Activated T-helper 17 cell treated with anti-CD3 and anti-CD28 coated beads, Interleukin-2, amount 50 U/mL, for 72 hours (primary cell): Measurements from ENCODE around the gene TECPR1. TPM values are rescaled to one million over a fixed set of nuclear protein-coding genes. Genes with fewer than 3 reads are reported as not detected.

Experiments
- ATAC-seq: fragments of 150-1000 bp; cut with Tn5 transposase; replicated peaks from 2 replicates; pipeline ENCODE4 v1.10.0; 2021; ENCODE audit warnings: mild to moderate bottlenecking, moderate library complexity
- H3K27ac Mint-ChIP-seq: one replicate; pipeline ENCODE4 v1.8.0; 2022; ENCODE audit warnings: mixed read lengths
- H3K27me3 Mint-ChIP-seq: one replicate; pipeline ENCODE4 v1.8.0; 2022; ENCODE audit warnings: mixed read lengths
- H3K36me3 Mint-ChIP-seq: one replicate; pipeline ENCODE4 v1.8.0; 2022; ENCODE audit warnings: low read depth, mild to moderate bottlenecking, mixed read lengths
- H3K4me1 Mint-ChIP-seq: one replicate; pipeline ENCODE4 v1.8.0; 2022; ENCODE audit warnings: mixed read lengths
- H3K4me3 Mint-ChIP-seq: one replicate; pipeline ENCODE4 v1.8.0; 2022; ENCODE audit warnings: mild to moderate bottlenecking, mixed read lengths
- H3K9me3 Mint-ChIP-seq: one replicate; pipeline ENCODE4 v1.8.0; 2022; ENCODE audit warnings: mixed read lengths
- total RNA-seq, 2 donors: library from RNA; stranded (reverse); gene quantifications; one replicate each; pipeline ENCODE4 v1.2.3, GENCODE V29; 2022

TECPR1 gene
- total RNA-seq, 2 donors from 2014 or later = 29.0 to 37.1 TPM

DNA sequence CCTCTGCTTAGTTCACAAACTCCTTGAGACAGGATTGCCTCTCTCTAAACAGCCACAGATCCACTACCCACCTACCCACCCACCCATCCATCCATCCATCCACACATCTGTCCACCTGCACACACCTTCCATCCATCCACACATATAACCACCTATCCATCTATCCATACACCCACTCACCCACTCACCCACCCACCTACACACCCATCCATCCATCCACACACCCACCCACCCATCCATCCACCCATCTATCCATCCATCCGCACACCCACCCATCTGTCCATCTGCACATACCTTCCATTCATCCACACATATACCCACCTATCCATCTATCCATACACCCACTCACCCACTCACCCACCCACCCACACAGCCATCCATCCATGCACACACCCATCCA, 9.7 kb downstream of the TECPR1 start:
- Mint-ChIP-seq H3K27ac (no peak overlapping the region), H3K4me3 (no peak overlapping the region), H3K27me3 (no peaks in the 10 kb centered on the region), H3K9me3 (no peaks in the 10 kb centered on the region), H3K36me3 (peaks cover 52% of the 10 kb centered on the region), H3K4me1 (no peaks in the 10 kb centered on the region)
- ATAC-seq = no peak

DNA sequence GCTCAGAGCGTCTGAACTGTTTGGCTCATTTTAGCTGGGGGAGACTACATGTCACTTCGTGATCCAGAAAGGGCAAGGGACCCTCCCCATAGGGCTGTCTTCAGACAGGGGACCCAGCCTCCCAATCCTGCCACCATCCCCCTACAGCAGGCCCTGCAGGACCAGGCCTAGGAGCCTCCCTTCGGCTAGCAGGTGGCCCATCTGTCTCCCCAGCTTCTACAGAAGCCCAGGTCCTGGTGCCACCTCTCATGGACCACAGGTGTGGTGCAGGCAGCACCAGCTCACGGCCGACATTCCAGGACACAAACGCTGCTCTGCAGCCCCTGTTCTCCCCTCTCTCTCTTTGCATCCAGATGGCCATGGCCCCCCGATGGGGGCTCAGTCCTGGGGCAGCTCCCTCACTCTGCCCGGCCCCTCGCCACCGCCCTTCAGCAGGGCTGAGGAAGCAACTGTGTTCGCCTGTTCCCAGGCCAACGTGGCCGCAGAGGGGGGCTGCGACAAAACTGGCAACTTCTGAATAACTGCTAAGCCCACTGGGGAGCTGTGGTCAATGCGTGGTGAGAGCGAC, 10.3 kb downstream of the TECPR1 start:
- H3K36me3 Mint-ChIP-seq = peaks cover 53% of the 10 kb centered on the region
- no peak for ATAC-seq
- H3K4me1 Mint-ChIP-seq = no peaks in the 10 kb centered on the region

DNA sequence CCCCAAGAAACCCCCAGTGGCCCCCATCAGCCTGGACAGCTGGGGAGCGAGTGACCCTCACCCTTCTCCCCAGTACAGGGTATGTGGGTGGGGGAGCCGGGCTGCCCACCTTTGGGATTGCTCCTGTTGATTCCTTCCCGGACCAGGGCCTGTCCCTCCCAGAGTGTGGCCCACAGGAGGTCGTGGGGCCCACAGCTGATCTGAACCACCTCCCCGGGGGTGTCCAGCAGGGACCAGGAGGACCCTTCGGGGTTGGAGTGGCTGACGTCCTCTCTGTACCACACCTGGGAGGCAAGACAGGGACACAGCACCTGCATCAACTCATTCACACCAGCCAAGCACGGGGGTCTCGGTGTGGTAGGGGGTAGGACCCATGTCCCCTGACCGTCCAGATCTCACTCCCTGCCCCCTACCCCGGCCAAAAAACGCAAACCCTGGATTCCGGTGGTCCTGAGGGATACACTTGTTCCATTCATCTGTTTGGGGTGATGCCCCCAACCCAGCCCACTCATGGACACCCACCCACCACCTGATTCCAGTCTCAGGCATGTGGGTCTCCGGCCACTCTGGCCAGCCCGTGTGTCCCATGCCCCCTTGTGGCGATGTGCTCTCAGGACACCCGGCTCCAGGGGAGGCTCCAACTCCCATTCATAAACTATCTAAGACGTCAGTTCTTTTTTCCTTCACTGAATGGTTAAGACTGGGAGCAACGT, 10.9 kb downstream of the TECPR1 start:
- Mint-ChIP-seq H3K27ac (no peak overlapping the region), H3K27me3 (no peaks in the 10 kb centered on the region), H3K4me3 (no peak overlapping the region), H3K36me3 (peaks cover 56% of the 10 kb centered on the region), H3K4me1 (no peaks in the 10 kb centered on the region), H3K9me3 (no peaks in the 10 kb centered on the region)
- no peak for ATAC-seq

More for the DNA sequence above, 10.3 kb downstream of the TECPR1 start:
- H3K27me3 Mint-ChIP-seq = no peaks in the 10 kb centered on the region
- H3K27ac Mint-ChIP-seq = no peak overlapping the region
- no peaks in the 10 kb centered on the region for H3K9me3 Mint-ChIP-seq
- no peak overlapping the region for H3K4me3 Mint-ChIP-seq

DNA sequence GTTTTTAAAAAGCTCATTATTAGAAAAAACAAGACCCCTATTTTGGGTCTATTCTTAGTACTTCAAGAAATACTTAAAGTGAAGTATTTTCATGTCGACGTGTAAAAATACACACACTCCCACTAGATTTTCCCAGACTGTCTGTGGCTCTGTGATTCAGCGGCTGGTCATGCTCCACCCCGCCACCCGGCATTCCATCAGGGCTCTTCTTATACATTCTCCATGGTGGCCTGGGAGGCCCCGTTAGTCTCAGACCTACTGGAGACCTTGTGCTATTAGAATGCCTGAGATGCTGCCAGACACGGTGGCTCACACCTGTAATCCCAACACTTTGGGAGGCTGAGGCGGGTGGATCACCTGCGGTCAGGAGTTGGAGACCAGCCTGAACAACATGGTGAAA, 13.1 kb downstream of the TECPR1 start:
- Mint-ChIP-seq H3K27ac (no peak overlapping the region), H3K4me3 (no peak overlapping the region), H3K4me1 (no peaks in the 10 kb centered on the region), H3K9me3 (no peaks in the 10 kb centered on the region), H3K36me3 (peaks cover 64% of the 10 kb centered on the region), H3K27me3 (no peaks in the 10 kb centered on the region)
- no peak for ATAC-seq

DNA sequence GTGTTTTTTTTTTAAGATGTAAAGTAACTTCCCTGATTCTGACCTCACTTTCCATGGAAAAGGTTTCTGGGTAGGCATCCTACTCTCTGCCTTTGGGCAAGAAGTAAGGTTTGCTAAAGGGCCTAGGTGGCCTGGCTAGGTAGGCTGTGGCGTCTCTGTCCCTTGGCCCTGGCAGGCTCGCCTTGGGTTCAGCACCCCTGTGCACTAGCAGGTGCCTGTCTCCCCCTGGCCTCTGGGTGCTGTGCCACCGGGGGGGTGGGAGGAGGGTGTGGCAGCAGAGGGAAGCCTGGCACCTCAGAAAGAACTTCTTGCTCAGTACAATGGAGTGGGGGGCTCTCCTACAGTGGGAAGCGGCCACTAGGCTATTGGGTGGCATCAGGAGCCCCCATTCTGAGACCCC, 14.0 kb downstream of the TECPR1 start:
- no peaks in the 10 kb centered on the region for H3K4me1 Mint-ChIP-seq
- no peak overlapping the region for H3K4me3 Mint-ChIP-seq
- ATAC-seq = no peak
- no peaks in the 10 kb centered on the region for H3K27me3 Mint-ChIP-seq
- peaks cover 64% of the 10 kb centered on the region for H3K36me3 Mint-ChIP-seq
- no peaks in the 10 kb centered on the region for H3K9me3 Mint-ChIP-seq
- no peak overlapping the region for H3K27ac Mint-ChIP-seq

DNA sequence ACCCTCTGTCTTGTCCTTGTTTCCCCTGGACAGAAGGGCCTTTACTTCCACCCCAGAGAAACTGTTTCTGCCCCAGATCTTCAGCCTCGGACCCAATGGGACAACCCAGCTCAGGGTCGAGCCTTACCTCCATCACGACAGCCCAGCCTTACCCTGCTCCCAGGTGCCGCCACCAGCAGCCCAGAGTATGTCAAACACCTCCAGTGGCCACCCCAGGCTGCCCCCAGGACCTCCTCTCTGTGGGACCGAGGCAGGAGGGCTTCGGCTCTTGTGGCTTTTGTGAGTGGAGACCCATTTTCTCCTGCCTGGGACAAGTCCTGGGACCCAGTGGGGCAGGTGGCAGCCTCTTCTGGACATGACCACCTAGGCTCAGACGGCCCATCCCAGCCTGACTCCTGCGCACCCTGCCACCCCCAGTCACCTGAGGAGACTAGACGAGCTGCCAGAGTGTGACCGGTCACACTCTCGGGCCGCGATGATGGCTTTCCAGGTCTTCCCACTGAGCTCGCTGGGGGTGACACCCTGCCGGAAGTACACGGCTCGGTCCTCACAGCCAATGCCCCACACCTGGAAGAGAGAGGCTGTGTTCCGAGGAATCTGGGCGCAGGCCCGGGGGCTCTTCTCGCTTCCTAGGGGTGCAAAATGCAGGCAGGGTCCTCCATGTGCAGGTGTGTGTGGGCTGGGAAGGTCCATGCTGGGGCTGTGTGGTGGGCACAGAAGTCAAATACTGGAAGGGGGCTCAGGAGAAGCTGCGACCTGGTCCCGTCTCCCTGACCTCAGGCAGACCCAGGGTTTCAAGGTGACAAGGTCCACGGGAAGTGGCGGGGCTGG, 15.5 kb downstream of the TECPR1 start:
- no peaks in the 10 kb centered on the region for H3K27me3 Mint-ChIP-seq
- no peak overlapping the region for H3K4me3 Mint-ChIP-seq
- no peak overlapping the region for H3K27ac Mint-ChIP-seq
- no peaks in the 10 kb centered on the region for H3K9me3 Mint-ChIP-seq
- H3K4me1 Mint-ChIP-seq = no peaks in the 10 kb centered on the region
- ATAC-seq = no peak
- H3K36me3 Mint-ChIP-seq = peaks cover 63% of the 10 kb centered on the region

DNA sequence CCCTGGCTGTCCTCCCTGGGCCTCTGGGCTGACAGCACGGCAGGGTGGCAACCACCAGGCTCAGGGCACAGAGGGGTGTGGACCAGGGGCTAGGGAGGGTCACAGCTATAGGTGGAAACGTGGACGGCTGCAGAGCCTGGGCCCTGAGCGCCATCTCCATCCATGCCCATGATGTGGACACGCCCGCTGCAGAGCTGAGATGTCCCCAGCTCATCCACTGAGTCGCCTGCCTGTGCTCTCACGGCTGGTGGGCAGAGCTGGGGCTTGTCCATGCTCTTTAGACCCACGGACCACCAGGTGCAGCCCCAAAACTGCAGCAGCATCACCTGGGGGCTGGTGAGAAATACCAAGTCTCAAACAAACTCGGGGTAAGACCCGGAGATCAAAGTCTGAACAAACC, 16.1 kb downstream of the TECPR1 start:
- H3K27me3 Mint-ChIP-seq = no peaks in the 10 kb centered on the region
- H3K4me3 Mint-ChIP-seq = no peak overlapping the region
- no peak for ATAC-seq
- peaks cover 57% of the 10 kb centered on the region for H3K36me3 Mint-ChIP-seq
- H3K9me3 Mint-ChIP-seq = no peaks in the 10 kb centered on the region
- no peak overlapping the region for H3K27ac Mint-ChIP-seq
- no peaks in the 10 kb centered on the region for H3K4me1 Mint-ChIP-seq

DNA sequence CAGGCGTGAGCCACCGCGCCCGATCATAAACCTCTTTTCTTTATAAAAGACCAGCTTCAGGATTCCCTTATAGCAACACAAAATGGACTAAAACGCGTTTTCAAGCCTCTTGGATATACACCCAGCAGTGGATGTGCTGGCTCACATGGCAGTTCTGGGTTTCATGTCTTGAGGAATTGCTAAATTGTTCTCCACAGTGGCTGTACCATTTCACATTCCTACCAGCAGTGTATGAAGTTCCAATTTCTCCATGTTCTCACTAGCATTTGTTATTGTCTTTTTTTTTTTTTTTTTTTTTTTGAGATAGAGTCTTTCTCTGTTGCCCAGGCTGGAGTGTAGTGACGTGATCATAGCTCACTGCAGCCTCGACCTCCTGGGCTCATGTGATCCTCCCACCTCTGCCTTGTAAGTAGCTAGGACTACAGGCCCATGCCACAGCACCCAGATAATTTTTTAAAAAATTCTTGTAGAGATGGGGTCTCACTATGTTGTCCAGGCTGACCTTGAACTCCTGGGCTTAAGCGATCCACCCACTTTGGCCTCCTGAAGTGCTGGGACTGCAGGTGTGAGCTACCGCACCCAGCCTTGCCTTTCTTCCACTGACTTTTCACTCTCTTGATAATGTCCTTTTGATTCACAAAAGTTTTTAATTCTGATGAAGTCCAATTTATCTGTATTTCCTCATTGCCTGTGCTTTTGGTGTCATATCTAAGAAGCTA, 17.4 kb downstream of the TECPR1 start:
- Mint-ChIP-seq H3K9me3 (no peaks in the 10 kb centered on the region), H3K27me3 (no peaks in the 10 kb centered on the region), H3K4me3 (no peak overlapping the region), H3K27ac (no peak overlapping the region), H3K36me3 (peaks cover 44% of the 10 kb centered on the region), H3K4me1 (no peaks in the 10 kb centered on the region)
- no peak for ATAC-seq

DNA sequence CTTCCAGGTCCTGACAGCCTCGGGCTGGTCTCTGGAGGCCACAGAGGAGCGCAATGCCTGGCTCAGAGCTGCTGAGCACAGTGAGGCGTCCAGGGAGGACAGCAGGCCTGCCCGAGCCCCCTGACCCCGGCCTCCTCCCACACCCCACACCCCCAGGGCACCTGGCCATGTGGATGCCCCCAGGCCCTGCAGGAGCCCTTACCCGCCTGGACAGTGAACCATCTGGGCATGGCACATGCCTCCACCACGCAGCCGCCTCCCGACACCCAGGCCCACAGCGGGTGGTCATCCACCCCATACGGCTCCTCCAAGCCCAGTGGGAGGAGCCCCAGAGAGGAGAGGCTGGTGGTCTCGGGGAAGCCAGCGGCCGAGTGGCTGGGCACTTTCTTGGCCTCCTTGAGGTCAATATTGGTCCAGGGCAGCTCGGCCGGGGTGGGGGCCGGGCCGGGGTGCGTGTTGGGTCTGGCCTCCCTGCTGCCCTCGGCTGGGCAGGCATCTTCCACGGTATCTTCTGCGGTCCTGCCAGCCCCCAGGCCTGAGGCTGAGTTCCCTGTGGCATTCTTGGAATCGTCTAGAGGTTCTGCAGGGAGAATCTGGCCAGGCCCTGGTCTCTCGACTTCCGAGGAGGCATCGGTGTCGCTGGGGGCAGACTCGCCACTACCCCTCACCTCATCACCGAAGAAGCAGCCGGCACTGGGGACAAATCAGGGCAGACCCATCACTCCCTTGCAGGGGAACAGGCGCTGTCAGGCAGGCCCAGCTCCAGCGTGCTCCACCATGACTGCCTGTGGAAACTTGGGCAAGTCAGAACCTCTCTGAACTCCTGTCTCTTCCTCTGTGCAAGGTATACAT, 18.6 kb downstream of the TECPR1 start:
- no peak overlapping the region for H3K4me3 Mint-ChIP-seq
- no peaks in the 10 kb centered on the region for H3K4me1 Mint-ChIP-seq
- no peak for ATAC-seq
- no peaks in the 10 kb centered on the region for H3K9me3 Mint-ChIP-seq
- no peaks in the 10 kb centered on the region for H3K27me3 Mint-ChIP-seq
- no peak overlapping the region for H3K27ac Mint-ChIP-seq
- H3K36me3 Mint-ChIP-seq = peaks cover 34% of the 10 kb centered on the region

DNA sequence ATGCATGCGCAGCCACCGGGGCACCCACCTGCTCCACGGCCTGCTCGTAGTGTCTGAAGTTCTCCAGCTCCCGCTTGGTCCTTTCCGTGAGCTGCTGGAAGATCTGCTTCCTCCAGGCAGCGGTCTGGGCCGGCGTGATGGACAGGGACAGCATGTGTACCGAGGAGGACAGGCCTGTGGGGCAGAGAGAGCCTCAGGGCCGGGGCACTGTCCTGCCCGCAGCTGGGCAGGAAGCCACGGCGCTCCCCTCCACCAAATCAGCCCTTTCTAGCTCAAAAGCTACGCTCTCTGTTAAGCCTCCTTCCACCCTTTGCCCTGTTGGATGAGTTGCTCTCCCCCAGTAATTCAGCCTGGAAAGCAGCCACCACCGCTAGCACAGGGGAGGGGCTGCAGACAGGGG, 19.2 kb downstream of the TECPR1 start:
- no peaks in the 10 kb centered on the region for H3K9me3 Mint-ChIP-seq
- H3K27me3 Mint-ChIP-seq = no peaks in the 10 kb centered on the region
- H3K4me1 Mint-ChIP-seq = no peaks in the 10 kb centered on the region
- H3K27ac Mint-ChIP-seq = no peak overlapping the region
- no peak overlapping the region for H3K4me3 Mint-ChIP-seq
- ATAC-seq = no peak
- peaks cover 34% of the 10 kb centered on the region for H3K36me3 Mint-ChIP-seq

DNA sequence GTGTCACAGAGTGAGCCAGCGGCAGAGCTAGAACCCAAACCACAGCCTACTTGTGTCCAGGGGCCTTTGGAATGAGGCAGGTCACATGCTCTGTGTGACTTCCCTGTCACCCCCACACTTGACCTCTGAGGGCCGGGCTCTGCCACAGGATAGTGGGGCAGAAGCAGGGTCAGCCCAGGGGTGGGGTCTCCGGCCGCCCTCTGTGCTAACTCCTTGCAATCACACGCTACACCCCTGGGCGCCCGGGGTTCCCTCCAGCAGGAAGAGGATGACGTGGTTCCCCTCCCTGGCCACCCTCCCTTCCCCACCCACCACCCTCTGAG, 19.8 kb downstream of the TECPR1 start:
- Mint-ChIP-seq H3K27me3 (no peaks in the 10 kb centered on the region), H3K9me3 (no peaks in the 10 kb centered on the region), H3K27ac (no peak overlapping the region), H3K4me1 (no peaks in the 10 kb centered on the region), H3K36me3 (peaks cover 35% of the 10 kb centered on the region), H3K4me3 (no peak overlapping the region)
- no peak for ATAC-seq

DNA sequence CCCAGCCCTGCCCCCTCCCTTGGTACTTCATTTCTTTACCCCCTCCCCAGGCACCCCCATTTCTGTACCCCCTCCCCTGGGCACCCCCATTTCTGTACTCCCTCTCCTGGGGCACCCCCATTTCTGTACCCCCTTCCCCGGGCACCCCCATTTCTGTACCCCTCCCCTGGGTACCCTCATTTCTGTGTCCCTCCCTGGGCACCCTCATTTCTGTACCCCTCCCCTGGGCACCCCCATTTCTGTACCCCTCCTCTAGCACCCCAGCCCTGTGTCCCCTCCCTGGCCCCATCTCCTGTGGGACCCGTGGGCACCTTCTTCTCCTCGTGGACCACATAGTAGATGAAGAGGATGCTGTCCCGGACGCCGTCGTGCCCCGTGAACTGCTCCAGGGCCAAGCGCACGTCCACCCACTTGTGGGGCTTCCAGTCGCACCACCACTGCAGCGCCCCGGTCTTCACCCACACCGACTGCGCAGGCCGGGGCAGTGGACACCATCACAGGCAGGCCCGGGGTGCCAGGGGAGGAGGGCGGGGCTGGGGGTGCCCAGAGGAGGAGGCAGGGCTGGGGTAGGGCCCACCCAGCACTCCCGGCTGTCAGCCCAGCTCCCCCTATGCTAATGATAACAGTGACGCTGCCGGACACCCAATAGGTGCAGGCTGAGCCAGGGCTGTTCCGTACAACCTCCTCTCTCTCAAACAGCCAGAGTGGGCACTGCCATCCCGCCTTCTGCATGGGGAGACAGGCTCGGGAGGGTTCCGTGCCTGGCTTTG, 20.4 kb downstream of the TECPR1 start:
- ATAC-seq = no peak
- no peaks in the 10 kb centered on the region for H3K9me3 Mint-ChIP-seq
- H3K27ac Mint-ChIP-seq = no peak overlapping the region
- H3K4me3 Mint-ChIP-seq = no peak overlapping the region
- no peaks in the 10 kb centered on the region for H3K4me1 Mint-ChIP-seq
- no peaks in the 10 kb centered on the region for H3K27me3 Mint-ChIP-seq
- peaks cover 38% of the 10 kb centered on the region for H3K36me3 Mint-ChIP-seq

DNA sequence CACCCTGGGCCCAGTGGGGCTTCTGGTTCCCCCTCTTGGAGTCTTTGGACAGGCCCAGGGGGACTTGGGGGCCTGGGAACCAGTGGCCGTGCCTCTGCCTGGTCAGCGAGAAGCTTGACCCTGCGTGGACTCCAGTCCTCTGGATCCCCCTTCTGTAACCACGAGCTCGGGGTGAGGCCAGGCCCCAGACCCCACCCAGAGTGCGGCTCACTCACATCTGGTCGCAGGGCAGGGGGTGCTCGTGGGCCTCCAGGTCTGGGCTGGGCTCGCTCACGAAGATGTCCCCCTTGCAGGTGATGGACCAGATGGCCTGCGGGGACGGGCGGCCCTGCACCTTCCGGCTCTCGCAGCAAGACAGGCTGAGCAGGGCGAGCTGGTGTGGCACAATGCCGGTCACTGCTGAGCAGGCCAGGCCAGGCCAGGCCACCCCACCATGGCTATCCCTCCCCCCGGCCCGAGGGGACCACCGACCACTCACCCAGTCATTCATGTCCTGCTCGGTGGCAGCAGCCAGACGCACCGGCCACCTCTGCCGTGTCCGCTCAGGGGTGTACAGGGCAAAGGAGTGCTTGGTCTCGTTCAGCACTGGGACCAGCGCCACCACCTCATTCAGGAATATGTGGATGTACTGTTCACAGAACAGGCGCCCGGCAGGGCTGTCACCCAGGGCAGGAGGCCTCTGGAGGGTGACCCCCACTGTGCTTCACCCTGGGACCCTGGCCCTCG, 21.1 kb downstream of the TECPR1 start:
- peaks cover 38% of the 10 kb centered on the region for H3K36me3 Mint-ChIP-seq
- no peak overlapping the region for H3K4me3 Mint-ChIP-seq
- ATAC-seq = no peak
- H3K4me1 Mint-ChIP-seq = no peaks in the 10 kb centered on the region
- H3K9me3 Mint-ChIP-seq = no peaks in the 10 kb centered on the region
- no peak overlapping the region for H3K27ac Mint-ChIP-seq
- H3K27me3 Mint-ChIP-seq = no peaks in the 10 kb centered on the region
